Mesendoderm (in vitro differentiated cells): Measurements from ENCODE around the gene OPCML.

Experiments used
- DNase-seq: peaks from one replicate; pipeline ENCODE4 v3.0.0; 2013
- H2AK5ac ChIP-seq: 2 replicates; pipeline ENCODE4 v1.6.1; 2013; ENCODE audit warnings: low read length, inconsistent platforms
- H2BK120ac ChIP-seq: 2 replicates; pipeline ENCODE4 v1.6.1; 2013; ENCODE audit warnings: low read depth, mild to moderate bottlenecking, low read length, moderate library complexity, mixed read lengths
- H2BK15ac ChIP-seq: replicated peaks from 2 replicates; pipeline ENCODE4 v1.6.1; 2013; ENCODE audit warnings: low read depth, mild to moderate bottlenecking, moderate library complexity
- H2BK5ac ChIP-seq: 2 replicates; pipeline ENCODE4 v1.6.1; 2013; ENCODE audit warnings: low read length, inconsistent platforms
- H3K18ac ChIP-seq: 2 replicates; pipeline ENCODE4 v1.6.1; 2013; ENCODE audit warnings: mild to moderate bottlenecking, low read length, mixed read lengths
- H3K23ac ChIP-seq: one replicate; pipeline ENCODE4 v1.6.1; 2013; ENCODE audit warnings: low read length
- H3K27ac ChIP-seq: 2 replicates; pipeline ENCODE4 v1.5.1; 2013; ENCODE audit warnings: low read depth, mild to moderate bottlenecking, inconsistent platforms, low read length, moderate library complexity
- H3K27me3 ChIP-seq: 2 replicates; pipeline ENCODE4 v1.6.1; 2013; ENCODE audit warnings: low read length, control low read depth, mild to moderate bottlenecking, inconsistent platforms; ENCODE audit not compliant: insufficient read depth, poor library complexity
- H3K36me3 ChIP-seq: 2 replicates; pipeline ENCODE4 v1.6.1; 2013; ENCODE audit warnings: low read length, inconsistent platforms; ENCODE audit not compliant: control insufficient read depth, insufficient read depth
- H3K4ac ChIP-seq: one replicate; pipeline ENCODE4 v1.6.1; 2013; ENCODE audit warnings: low read depth, mild to moderate bottlenecking, low read length, moderate library complexity
- H3K4me1 ChIP-seq: 2 replicates; pipeline ENCODE4 v1.6.1; 2013; ENCODE audit warnings: low read depth, low read length, inconsistent platforms; ENCODE audit not compliant: control insufficient read depth
- H3K4me2 ChIP-seq: 2 replicates; pipeline ENCODE4 v1.6.1; 2013; ENCODE audit warnings: low read length
- H3K4me3 ChIP-seq: 2 replicates; pipeline ENCODE4 v1.5.1; 2013; ENCODE audit warnings: mild to moderate bottlenecking, low read length
- H3K56ac ChIP-seq: one replicate; pipeline ENCODE4 v1.6.1; 2013; ENCODE audit warnings: low read length
- H3K79me1 ChIP-seq: 2 replicates; pipeline ENCODE4 v1.6.1; 2013; ENCODE audit warnings: low read length, inconsistent platforms
- H3K79me2 ChIP-seq: 2 replicates; pipeline ENCODE4 v1.6.1; 2013; ENCODE audit warnings: mild to moderate bottlenecking, low read length; ENCODE audit not compliant: control insufficient read depth, insufficient read depth
- H3K9ac ChIP-seq: 2 replicates; pipeline ENCODE4 v1.6.1; 2013; ENCODE audit warnings: low read length, inconsistent platforms
- H4K5ac ChIP-seq: one replicate; pipeline ENCODE4 v1.6.1; 2013; ENCODE audit warnings: low read length
- H4K8ac ChIP-seq: one replicate; pipeline ENCODE4 v1.6.1; 2013; ENCODE audit warnings: low read depth, mild to moderate bottlenecking, control low read depth, low read length, moderate library complexity
- WGBS: extraction: QIAGEN DNeasy Blood & Tissue Kit; methylation state at CpG from one replicate; pipeline ENCODE4 v1.1.7; 2013; ENCODE audit warnings: low lambda C conversion rate, missing lambda C conversion rate; ENCODE audit not compliant: insufficient coverage; ENCODE audit errors: extremely low coverage; 5-methylcytosine and 5-hydroxymethylcytosine counted together

The OPCML gene

GRCh38 chr11:132623511-132623910, 908.8 kb downstream of the OPCML start:
- H2BK120ac ChIP-seq = no peak overlapping the region

GRCh38 chr11:132621976-132622580, 910.2 kb downstream of the OPCML start:
- no peak overlapping the region for H2BK120ac ChIP-seq
- no peak for DNase-seq
- no peak overlapping the region for H2BK15ac ChIP-seq
- H3K4ac ChIP-seq = no peak overlapping the region
- no peaks in the 10 kb centered on the region for H3K79me2 ChIP-seq
- no peak overlapping the region for H3K56ac ChIP-seq
- no peak overlapping the region for H3K27ac ChIP-seq
- H2BK5ac ChIP-seq = no peak overlapping the region
- H3K4me3 ChIP-seq = no peak overlapping the region
- H4K8ac ChIP-seq = no peak overlapping the region
- no peak overlapping the region for H3K9ac ChIP-seq
- H3K23ac ChIP-seq = no peak overlapping the region
- H3K27me3 ChIP-seq = no peaks in the 10 kb centered on the region
- H3K36me3 ChIP-seq = no peaks in the 10 kb centered on the region
- H3K4me2 ChIP-seq = no peak overlapping the region
- no peak overlapping the region for H4K5ac ChIP-seq
- H3K79me1 ChIP-seq = no peaks in the 10 kb centered on the region
- H3K18ac ChIP-seq = no peak overlapping the region
- H3K4me1 ChIP-seq = no peaks in the 10 kb centered on the region
- no CpG with 5 or more reads among the region's 6 CpGs for WGBS
- no peak overlapping the region for H2AK5ac ChIP-seq

More at GRCh38 chr11:132623511-132623910, 908.8 kb downstream of the OPCML start:
- H3K23ac ChIP-seq = no peak overlapping the region
- H3K79me2 ChIP-seq = no peaks in the 10 kb centered on the region
- no peak overlapping the region for H2BK5ac ChIP-seq
- no peak overlapping the region for H2BK15ac ChIP-seq
- no peak overlapping the region for H2AK5ac ChIP-seq
- no peaks in the 10 kb centered on the region for H3K4me1 ChIP-seq
- no peak overlapping the region for H4K8ac ChIP-seq
- no peak overlapping the region for H3K27ac ChIP-seq
- DNase-seq = no peak
- no peak overlapping the region for H3K9ac ChIP-seq
- no peak overlapping the region for H3K4me2 ChIP-seq
- no peak overlapping the region for H4K5ac ChIP-seq
- no peak overlapping the region for H3K18ac ChIP-seq
- no peak overlapping the region for H3K56ac ChIP-seq
- no peak overlapping the region for H3K4me3 ChIP-seq
- no peak overlapping the region for H3K4ac ChIP-seq
- WGBS = no CpG with 5 or more reads among the region's 4 CpGs
- H3K27me3 ChIP-seq = no peaks in the 10 kb centered on the region
- no peaks in the 10 kb centered on the region for H3K36me3 ChIP-seq
- no peaks in the 10 kb centered on the region for H3K79me1 ChIP-seq

- H3K9ac ChIP-seq = no peak overlapping the region
- no peak overlapping the region for H2BK120ac ChIP-seq
- H3K79me1 ChIP-seq = no peaks in the 10 kb centered on the region
- no peak overlapping the region for H3K56ac ChIP-seq
- H4K5ac ChIP-seq = no peak overlapping the region
- H3K18ac ChIP-seq = no peak overlapping the region
- no peak overlapping the region for H2AK5ac ChIP-seq
- H3K4me2 ChIP-seq = no peak overlapping the region
- no peak overlapping the region for H2BK15ac ChIP-seq
- H3K4me3 ChIP-seq = no peak overlapping the region
- no peak for DNase-seq
- no peaks in the 10 kb centered on the region for H3K27me3 ChIP-seq
- no peak overlapping the region for H4K8ac ChIP-seq
- H2BK5ac ChIP-seq = no peak overlapping the region
- H3K27ac ChIP-seq = no peak overlapping the region
- no CpG with 5 or more reads among the region's 2 CpGs for WGBS
- no peaks in the 10 kb centered on the region for H3K36me3 ChIP-seq
- no peak overlapping the region for H3K4ac ChIP-seq
- H3K79me2 ChIP-seq = no peaks in the 10 kb centered on the region
- H3K4me1 ChIP-seq = no peaks in the 10 kb centered on the region
- H3K23ac ChIP-seq = no peak overlapping the region
Measured at GRCh38 chr11:132620423-132620822, 911.9 kb downstream of the OPCML start.

GRCh38 chr11:132610791-132611190, 921.5 kb downstream of the OPCML start:
- no peaks in the 10 kb centered on the region for H3K36me3 ChIP-seq
- H4K8ac ChIP-seq = no peak overlapping the region
- no peak overlapping the region for H2BK5ac ChIP-seq
- no peaks in the 10 kb centered on the region for H3K4me1 ChIP-seq
- no peak overlapping the region for H3K18ac ChIP-seq
- no peak overlapping the region for H3K4me2 ChIP-seq
- H3K27me3 ChIP-seq = no peaks in the 10 kb centered on the region
- H4K5ac ChIP-seq = no peak overlapping the region
- H3K23ac ChIP-seq = no peak overlapping the region
- no peaks in the 10 kb centered on the region for H3K79me1 ChIP-seq
- no peak overlapping the region for H3K9ac ChIP-seq
- no CpG with 5 or more reads among the region's 4 CpGs for WGBS
- H2BK120ac ChIP-seq = no peak overlapping the region
- H3K4ac ChIP-seq = no peak overlapping the region
- no peak overlapping the region for H3K56ac ChIP-seq
- no peaks in the 10 kb centered on the region for H3K79me2 ChIP-seq
- no peak overlapping the region for H3K4me3 ChIP-seq
- DNase-seq = no peak
- H2AK5ac ChIP-seq = no peak overlapping the region
- no peak overlapping the region for H3K27ac ChIP-seq
- H2BK15ac ChIP-seq = no peak overlapping the region

GRCh38 chr11:132610216-132610615, 922.1 kb downstream of the OPCML start:
- Histone ChIP-seq H3K23ac (no peak overlapping the region), H3K56ac (no peak overlapping the region), H3K4me2 (no peak overlapping the region), H2AK5ac (no peak overlapping the region), H3K27me3 (no peaks in the 10 kb centered on the region), H3K4me3 (no peak overlapping the region), H3K18ac (no peak overlapping the region), H2BK15ac (no peak overlapping the region), H2BK5ac (no peak overlapping the region), H3K4ac (no peak overlapping the region), H3K79me2 (no peaks in the 10 kb centered on the region), H3K36me3 (no peaks in the 10 kb centered on the region), H2BK120ac (no peak overlapping the region), H3K27ac (no peak overlapping the region), H4K8ac (no peak overlapping the region), H4K5ac (no peak overlapping the region), H3K4me1 (no peaks in the 10 kb centered on the region), H3K9ac (no peak overlapping the region), H3K79me1 (no peaks in the 10 kb centered on the region)
- DNase-seq = no peak
- WGBS = no CpG with 5 or more reads among the region's 8 CpGs

GRCh38 chr11:132607575-132607974, 924.7 kb downstream of the OPCML start:
- Histone ChIP-seq H2BK120ac (no peak overlapping the region), H3K4me3 (no peak overlapping the region), H3K9ac (no peak overlapping the region), H3K56ac (no peak overlapping the region), H3K79me1 (no peaks in the 10 kb centered on the region), H3K36me3 (no peaks in the 10 kb centered on the region), H3K18ac (no peak overlapping the region), H3K4me2 (no peak overlapping the region), H3K4me1 (no peaks in the 10 kb centered on the region), H3K4ac (no peak overlapping the region), H2AK5ac (no peak overlapping the region), H4K8ac (no peak overlapping the region), H4K5ac (no peak overlapping the region), H2BK5ac (no peak overlapping the region), H3K27ac (no peak overlapping the region), H3K27me3 (no peaks in the 10 kb centered on the region), H3K79me2 (no peaks in the 10 kb centered on the region), H2BK15ac (no peak overlapping the region), H3K23ac (no peak overlapping the region)
- no CpG with 5 or more reads among the region's 2 CpGs for WGBS
- DNase-seq = no peak
